Retinal pigment epithelial cell (primary cell): Measurements from ENCODE around the gene SLC30A7.
A peak's percentile ranks its signal among the peaks of the same experiment; 100 is the strongest.

Source experiments
- DNase-seq: peaks from one replicate; pipeline ENCODE4 v3.0.0-alpha.2; 2010; ENCODE audit warnings: low read depth
- H3K4me3 ChIP-seq: 2 replicates; pipeline ENCODE4 v1.5.1; 2011; ENCODE audit warnings: mild to moderate bottlenecking, low read length, control low read depth, moderate library complexity
- CTCF ChIP-seq: conservative IDR thresholded peaks from 2 replicates; pipeline ENCODE4 v1.5.1; 2011; ENCODE audit warnings: low read depth, low read length, control low read depth, inconsistent platforms

The SLC30A7 gene

DNA sequence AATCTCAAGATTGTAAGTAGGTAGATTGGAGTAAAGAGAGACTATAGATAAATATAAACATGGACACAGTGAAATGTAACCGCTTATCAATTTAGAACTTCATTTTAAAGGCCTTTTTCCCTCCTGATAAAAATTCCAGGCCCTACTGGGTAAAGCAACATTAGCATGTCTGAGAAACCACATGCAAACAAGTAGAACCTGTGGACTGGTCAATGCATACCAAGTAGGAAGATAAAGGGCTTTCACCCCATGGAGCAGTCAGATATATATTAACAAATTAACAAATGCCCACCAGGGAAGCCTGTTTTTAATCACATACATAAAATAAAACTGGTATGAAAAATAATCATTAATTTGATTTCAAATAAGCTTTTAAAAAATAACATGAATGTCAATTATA, 121.6 kb downstream of the SLC30A7 start:
- no peak for DNase-seq
- no peak overlapping the region for H3K4me3 ChIP-seq
- no peak for TF ChIP-seq CTCF

DNA sequence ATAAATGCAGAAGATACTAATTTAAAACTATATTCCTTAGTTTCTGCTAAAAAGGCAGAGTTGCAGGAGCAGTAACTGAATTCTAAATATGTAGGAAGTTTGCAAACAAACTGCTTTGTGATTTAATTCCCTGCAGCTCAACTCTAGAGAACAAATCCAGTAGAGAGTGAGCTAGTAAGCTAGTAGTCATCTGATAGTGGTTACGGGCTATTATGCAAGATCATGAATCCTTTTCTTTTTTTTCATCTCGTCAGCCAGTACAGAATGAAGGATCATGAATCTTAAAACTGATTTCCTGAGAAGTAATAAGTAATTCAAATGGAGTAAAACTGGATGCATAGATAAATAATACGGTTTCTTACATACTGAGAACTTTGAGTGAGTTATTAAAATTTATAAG, 126.4 kb downstream of the SLC30A7 start:
- TF ChIP-seq CTCF: no peak
- DNase-seq: no peak
- H3K4me3 ChIP-seq: no peak overlapping the region

GRCh38 chr1:101025283-101025656, 129.4 kb downstream of the SLC30A7 start:
- H3K4me3 ChIP-seq: peak overlapping the region; percentile 65
- DNase-seq: no peak
- no peak for TF ChIP-seq CTCF

DNA sequence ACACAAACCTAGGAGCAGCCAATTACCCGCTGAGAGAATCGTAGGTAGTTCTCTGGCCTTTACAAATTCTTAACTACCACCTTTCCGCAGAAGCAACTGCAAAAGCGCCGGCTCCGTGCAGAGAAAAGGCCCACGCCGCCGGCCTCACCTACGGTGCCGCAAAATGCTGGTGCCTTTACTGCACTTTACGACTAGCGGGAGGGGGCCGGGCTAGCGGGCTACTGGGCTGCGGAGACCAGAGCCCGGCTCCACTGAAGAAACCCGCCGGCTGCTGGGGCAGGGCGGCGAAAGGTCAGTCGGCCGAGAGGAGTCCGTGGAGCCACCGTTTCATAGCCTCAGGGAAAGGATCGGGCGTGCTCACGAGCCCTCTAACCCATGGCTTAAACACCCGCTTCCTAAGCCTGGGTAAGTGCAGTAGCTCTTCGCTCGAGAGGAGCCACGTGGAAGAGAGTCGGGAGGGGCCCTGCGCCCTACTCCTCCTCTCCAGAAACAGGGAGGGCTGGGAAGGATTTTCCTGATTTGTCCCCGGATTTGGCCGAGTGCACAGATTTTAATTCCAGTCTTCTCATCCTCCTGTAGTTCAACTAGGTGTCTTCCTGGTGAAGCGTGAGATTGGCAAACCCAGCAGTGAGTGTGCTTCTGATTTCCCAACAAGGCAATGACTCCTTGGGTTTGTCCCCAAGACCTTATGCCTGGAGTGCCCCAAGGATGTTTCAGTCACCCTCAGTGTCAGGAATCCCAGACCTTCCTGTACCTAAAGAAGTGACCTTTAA, 130.0 kb downstream of the SLC30A7 start, which contains the start of gene DPH5:
Gene DPH5 (minus strand): TSS at position 128 of the 773 bp plus-strand sequence. CDS start 341 bp downstream, outside the sequence.
- peak within 1 kb of the TSS; percentile 65 for H3K4me3 ChIP-seq
- peak; percentile 73 for DNase-seq
- no peak for TF ChIP-seq CTCF

DNA sequence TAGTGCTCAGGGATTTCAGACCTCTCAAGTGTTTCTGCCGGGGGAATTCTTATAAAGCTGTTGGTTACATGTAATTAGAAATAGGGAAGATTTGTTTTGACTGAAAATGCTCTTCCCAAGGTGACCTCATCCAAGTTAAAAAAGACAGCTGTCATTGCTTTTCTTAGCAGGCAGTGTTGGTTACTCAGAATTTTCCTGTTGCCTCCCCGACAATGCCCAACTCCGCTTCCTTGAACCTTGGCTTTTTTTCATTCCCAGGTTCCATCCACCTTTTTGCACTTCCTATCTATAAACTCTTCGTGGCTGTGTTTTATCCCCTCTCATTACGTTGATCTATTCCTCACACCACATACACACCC, 130.5 kb downstream of the SLC30A7 start:
- DNase-seq: no peak
- TF ChIP-seq CTCF: no peak
- H3K4me3 ChIP-seq: peak overlapping the region; percentile 65

GRCh38 chr1:101027194-101027772, 131.4 kb downstream of the SLC30A7 start:
- no peak for DNase-seq
- no peak overlapping the region for H3K4me3 ChIP-seq

More at GRCh38 chr1:101027194-101027772, 131.4 kb downstream of the SLC30A7 start:
- no peak for TF ChIP-seq CTCF
